Nephron progenitor cell (in vitro differentiated cells): Measurements from ENCODE around the gene OBP2A.

Source experiments
- DNase-seq: peaks from one replicate; pipeline ENCODE4 v3.0.0; 2021
- H3K27ac Mint-ChIP-seq: 2 replicates; pipeline ENCODE4 v1.8.0; 2021; ENCODE audit warnings: mild to moderate bottlenecking, moderate library complexity, mixed read lengths
- H3K27me3 Mint-ChIP-seq: 2 replicates; pipeline ENCODE4 v1.8.0; 2021; ENCODE audit warnings: mild to moderate bottlenecking, low read depth, mixed read lengths; ENCODE audit not compliant: poor library complexity
- H3K36me3 Mint-ChIP-seq: 2 replicates; pipeline ENCODE4 v1.8.0; 2021; ENCODE audit warnings: low read depth, mixed read lengths
- H3K4me1 Mint-ChIP-seq: 2 replicates; pipeline ENCODE4 v1.8.0; 2021; ENCODE audit warnings: mixed read lengths
- H3K4me3 Mint-ChIP-seq: 2 replicates; pipeline ENCODE4 v1.8.0; 2021; ENCODE audit warnings: mild to moderate bottlenecking, moderate library complexity, mixed read lengths
- H3K9me3 Mint-ChIP-seq: 2 replicates; pipeline ENCODE4 v1.8.0; 2021; ENCODE audit warnings: mild to moderate bottlenecking, moderate library complexity, mixed read lengths
- TF ChIP-seq, protein P1 (sequence below): fragments of 200-600 bp; sonication (generic); IDR thresholded peaks from 2 replicates; pipeline ENCODE4 v1.5.0; 2021; ENCODE audit warnings: antibody characterized with exemption

Gene OBP2A

DNA sequence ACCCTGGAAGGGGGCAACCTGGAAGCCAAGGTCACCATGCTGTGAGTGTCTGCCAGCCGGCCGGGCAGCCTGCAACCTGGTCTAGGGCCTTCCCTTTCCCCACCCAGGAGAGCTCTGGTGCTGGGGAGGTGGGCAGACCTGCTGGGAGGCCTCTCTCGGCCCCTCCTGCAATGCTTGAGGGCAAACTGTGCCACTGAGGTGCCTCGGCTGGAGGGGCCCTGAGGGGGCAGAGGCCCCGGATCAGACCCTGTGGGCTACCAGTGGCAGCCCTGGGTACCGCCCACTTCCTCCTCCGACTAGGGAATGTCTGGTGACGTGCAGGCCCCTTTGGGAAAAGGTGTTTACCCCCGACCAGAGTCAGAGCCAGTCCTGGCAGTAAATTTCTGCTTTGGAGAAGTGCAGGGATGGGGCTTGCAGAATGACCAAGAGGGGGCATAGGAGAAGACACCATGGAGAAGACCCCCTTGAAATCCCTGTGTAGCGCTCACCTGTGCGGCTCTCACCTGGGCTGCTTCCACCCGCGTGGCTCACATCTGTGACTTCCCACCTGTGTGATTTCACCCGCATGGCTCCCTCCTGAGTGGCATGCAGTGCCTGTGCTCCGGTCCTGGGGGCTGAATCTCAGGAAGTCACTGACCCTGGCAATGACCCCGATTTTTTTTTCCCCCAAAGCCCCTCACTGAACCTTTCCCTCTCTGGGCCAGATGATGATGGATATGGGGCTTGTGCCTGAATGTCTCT, 23.6 kb upstream of the OBP2A start:
- H3K27ac Mint-ChIP-seq, result no peak overlapping the region
- no peaks in the 10 kb centered on the region for H3K36me3 Mint-ChIP-seq
- H3K9me3 Mint-ChIP-seq, result peaks cover 10% of the 10 kb centered on the region
- TF ChIP-seq, protein P1, sequence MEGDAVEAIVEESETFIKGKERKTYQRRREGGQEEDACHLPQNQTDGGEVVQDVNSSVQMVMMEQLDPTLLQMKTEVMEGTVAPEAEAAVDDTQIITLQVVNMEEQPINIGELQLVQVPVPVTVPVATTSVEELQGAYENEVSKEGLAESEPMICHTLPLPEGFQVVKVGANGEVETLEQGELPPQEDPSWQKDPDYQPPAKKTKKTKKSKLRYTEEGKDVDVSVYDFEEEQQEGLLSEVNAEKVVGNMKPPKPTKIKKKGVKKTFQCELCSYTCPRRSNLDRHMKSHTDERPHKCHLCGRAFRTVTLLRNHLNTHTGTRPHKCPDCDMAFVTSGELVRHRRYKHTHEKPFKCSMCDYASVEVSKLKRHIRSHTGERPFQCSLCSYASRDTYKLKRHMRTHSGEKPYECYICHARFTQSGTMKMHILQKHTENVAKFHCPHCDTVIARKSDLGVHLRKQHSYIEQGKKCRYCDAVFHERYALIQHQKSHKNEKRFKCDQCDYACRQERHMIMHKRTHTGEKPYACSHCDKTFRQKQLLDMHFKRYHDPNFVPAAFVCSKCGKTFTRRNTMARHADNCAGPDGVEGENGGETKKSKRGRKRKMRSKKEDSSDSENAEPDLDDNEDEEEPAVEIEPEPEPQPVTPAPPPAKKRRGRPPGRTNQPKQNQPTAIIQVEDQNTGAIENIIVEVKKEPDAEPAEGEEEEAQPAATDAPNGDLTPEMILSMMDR, result no peak
- DNase-seq, result no peak
- H3K4me1 Mint-ChIP-seq, result peaks cover 44% of the 10 kb centered on the region
- H3K4me3 Mint-ChIP-seq, result peak overlapping the region; percentile 38
- peaks cover 4% of the 10 kb centered on the region for H3K27me3 Mint-ChIP-seq

DNA sequence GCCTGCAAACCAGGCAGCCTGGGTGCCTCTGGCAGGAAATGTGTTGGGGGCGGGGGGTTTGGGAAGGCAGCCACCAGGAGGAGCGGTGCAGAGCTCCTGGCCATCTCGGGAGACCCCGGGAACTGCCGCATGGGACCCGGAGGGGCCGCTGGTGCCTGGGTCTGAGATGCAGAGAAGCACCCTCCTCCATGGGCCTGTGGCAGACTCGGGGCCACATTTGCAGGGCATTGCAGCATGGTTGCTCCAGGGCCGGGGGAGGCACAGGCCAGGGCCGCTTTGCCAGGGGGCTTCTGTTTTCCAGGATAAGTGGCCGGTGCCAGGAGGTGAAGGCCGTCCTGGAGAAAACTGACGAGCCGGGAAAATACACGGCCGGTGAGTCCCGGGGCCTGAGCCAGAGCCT, 23.0 kb upstream of the OBP2A start:
- H3K9me3 Mint-ChIP-seq, result peaks cover 10% of the 10 kb centered on the region
- no peaks in the 10 kb centered on the region for H3K36me3 Mint-ChIP-seq
- DNase-seq, result no peak
- peaks cover 39% of the 10 kb centered on the region for H3K4me1 Mint-ChIP-seq
- TF ChIP-seq, protein P1, result no peak
- H3K27ac Mint-ChIP-seq, result no peak overlapping the region
- H3K27me3 Mint-ChIP-seq, result peaks cover 4% of the 10 kb centered on the region
- H3K4me3 Mint-ChIP-seq, result no peak overlapping the region

DNA sequence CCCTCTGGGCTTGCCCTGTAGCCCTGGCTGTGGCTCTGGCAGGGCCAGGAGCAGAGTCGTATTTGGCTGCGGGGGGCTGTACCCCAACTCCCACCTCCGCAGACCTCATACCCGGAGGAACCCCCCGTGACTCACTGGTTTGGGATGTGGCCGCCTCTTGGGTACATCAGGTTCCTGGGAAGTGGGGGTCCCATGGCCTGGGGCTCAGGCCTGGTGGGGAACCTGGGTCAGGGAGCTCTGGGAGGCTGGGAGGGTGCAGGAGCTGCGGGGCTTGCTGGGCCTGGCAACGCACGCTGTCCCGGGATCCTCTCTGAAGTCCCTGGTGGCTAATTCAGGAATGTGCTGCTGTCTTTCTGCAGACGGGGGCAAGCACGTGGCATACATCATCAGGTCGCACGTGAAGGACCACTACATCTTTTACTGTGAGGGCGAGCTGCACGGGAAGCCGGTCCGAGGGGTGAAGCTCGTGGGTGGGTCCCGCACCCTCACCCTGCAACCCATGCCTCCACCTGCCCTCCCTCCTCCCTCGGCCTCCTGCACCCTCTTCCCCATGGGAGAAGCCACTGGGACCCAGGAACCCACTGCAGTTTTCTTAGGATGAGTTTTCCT, 22.3 kb upstream of the OBP2A start:
- Mint-ChIP-seq H3K9me3 (peaks cover 10% of the 10 kb centered on the region), H3K4me1 (peaks cover 32% of the 10 kb centered on the region), H3K36me3 (no peaks in the 10 kb centered on the region), H3K27me3 (peaks cover 4% of the 10 kb centered on the region), H3K4me3 (no peak overlapping the region), H3K27ac (no peak overlapping the region)
- TF ChIP-seq, protein P1, result no peak
- no peak for DNase-seq

DNA sequence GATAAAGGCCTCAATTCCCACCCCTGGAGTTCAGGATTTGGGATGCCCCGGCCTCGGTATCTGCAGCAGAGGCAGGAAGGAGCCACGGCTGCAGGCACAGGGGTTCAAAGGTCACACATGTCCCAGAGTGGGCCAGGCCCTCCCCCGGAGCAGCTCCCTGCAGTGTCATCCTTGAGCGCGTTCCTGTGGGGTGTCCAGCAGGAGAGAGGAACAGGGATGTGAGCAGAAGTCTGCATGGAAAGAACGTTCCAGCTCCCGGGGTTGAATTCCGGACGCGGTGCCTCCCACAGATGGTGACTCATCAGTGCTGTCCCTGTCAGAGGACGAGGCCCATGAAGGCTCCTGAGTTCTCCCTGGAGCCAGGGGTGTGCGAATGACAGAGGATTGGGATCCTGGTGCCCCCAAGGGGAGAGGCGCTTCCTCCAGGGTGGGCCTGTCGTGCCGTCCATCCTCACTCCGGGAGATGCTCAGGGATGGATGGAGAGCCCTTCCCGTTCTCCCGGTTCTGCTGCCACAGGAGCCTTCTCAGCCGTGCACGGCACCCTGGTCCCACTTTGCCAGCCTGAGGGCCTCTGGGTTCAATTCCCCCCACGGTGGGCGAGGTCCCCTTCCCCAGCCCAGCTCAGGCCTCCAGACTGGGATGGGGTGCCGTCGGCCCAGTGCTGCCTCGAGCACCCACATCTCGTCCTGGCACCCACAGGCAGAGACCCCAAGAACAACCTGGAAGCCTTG, 21.6 kb upstream of the OBP2A start:
- Mint-ChIP-seq H3K9me3 (peaks cover 9% of the 10 kb centered on the region), H3K27ac (no peak overlapping the region), H3K4me1 (peaks cover 32% of the 10 kb centered on the region), H3K4me3 (no peak overlapping the region), H3K36me3 (no peaks in the 10 kb centered on the region), H3K27me3 (peaks cover 4% of the 10 kb centered on the region)
- TF ChIP-seq, protein P1, result no peak
- DNase-seq, result peak; percentile 41

DNA sequence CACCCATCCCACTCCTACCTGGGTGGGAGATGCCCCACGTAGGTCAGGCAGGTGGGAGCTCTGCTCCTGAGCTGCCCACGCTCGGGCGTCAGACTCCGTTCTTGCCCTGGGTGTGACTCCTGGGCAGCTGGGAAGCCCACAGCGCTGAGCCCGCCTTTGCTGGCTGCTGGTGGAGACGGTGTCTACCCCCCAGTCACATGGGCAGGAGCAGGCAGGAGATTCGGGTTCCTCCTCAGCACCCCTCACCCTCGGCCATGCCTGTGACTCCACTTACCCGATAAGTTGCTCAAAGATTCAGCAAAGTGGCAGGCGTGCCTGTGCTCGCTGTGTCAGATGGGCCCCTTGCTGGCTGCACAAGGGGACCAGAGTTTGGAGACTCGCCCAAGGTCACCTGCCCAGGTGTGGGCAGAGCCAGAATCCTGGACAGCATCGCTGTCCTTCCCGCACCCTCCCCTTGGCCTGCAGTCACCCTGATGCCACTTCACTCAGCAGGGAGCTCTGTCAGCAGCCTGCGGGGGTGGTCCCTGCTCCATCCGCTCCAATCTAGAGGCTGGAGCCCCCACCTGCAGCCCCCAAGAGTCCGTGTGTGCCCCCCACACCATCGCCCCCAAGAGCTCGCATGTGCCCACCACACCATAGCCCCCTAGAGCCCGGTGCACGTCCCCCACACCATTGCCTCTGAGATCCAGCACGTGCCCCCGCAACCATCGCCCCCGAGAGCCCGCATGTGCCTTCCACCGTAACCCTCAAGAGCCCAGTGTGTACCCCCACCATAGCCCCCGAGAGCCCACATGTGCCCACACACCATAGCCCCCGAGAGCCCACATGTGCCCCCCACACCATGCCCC, 20.5 kb upstream of the OBP2A start:
- Mint-ChIP-seq H3K27me3 (peaks cover 12% of the 10 kb centered on the region), H3K9me3 (peaks cover 12% of the 10 kb centered on the region), H3K36me3 (no peaks in the 10 kb centered on the region), H3K4me3 (no peak overlapping the region), H3K4me1 (peaks cover 32% of the 10 kb centered on the region), H3K27ac (no peak overlapping the region)
- no peak for DNase-seq
- TF ChIP-seq, protein P1, result no peak
